ENCODE results near the gene MIER2.

The MIER2 gene

DNA sequence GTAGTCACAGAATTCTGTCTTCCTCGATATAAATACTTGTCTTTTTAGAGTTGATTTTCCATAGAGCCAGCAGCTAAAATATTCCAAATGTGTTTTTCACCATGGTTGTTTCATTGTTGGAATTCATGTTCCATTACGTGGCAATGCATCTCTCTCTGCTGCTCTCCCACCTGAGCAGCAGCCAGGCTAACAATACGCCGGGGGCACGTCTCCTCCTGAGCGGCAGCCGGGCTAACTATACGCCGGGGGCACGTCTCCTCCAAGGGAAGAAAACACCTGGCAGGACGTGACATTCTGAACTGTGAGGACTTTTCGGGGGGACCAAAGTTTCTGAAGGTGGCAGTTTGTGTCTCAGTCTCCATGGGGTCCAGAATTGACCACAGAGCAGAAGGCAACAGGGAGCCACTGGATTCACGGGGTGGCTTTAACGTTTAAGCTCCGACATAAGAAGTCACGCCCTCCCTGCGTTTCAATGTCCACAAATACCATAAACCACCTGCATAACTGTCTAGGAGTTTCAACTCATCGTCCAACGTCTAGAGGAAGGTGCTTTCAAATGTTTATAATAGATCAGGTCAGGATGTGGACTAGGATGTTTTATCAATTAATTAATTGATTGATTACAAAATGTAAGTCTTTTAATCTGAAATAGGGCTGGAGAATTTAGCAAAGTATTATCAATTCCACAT, 68.5 kb downstream of the MIER2 start:
- no peaks in the 10 kb centered on the region for H3K4me1 ChIP-seq (ENCODE audit: control insufficient read depth, low read length)
- no peak overlapping the region for H3K4me2 ChIP-seq (ENCODE audit: low read length)
- H3K27ac ChIP-seq (ENCODE audit: low read depth, low read length): no peak overlapping the region
- no peaks in the 10 kb centered on the region for H3K79me2 ChIP-seq (ENCODE audit: control insufficient read depth, low read length)
- H3F3A ChIP-seq (ENCODE audit: control insufficient read depth, insufficient read depth): no peaks in the 10 kb centered on the region
- H3K27me3 ChIP-seq (ENCODE audit: control insufficient read depth, low read length): no peaks in the 10 kb centered on the region
- H3K36me3 ChIP-seq (ENCODE audit: control insufficient read depth, low read length): no peaks in the 10 kb centered on the region
- H3K9me2 ChIP-seq (replicated peaks; ENCODE audit: control insufficient read depth, low read length): no peaks in the 10 kb centered on the region
- no peaks in the 10 kb centered on the region for H3K9me3 ChIP-seq (ENCODE audit: control insufficient read depth, insufficient read depth, low read length)
- TF ChIP-seq, protein P1, sequence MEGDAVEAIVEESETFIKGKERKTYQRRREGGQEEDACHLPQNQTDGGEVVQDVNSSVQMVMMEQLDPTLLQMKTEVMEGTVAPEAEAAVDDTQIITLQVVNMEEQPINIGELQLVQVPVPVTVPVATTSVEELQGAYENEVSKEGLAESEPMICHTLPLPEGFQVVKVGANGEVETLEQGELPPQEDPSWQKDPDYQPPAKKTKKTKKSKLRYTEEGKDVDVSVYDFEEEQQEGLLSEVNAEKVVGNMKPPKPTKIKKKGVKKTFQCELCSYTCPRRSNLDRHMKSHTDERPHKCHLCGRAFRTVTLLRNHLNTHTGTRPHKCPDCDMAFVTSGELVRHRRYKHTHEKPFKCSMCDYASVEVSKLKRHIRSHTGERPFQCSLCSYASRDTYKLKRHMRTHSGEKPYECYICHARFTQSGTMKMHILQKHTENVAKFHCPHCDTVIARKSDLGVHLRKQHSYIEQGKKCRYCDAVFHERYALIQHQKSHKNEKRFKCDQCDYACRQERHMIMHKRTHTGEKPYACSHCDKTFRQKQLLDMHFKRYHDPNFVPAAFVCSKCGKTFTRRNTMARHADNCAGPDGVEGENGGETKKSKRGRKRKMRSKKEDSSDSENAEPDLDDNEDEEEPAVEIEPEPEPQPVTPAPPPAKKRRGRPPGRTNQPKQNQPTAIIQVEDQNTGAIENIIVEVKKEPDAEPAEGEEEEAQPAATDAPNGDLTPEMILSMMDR (IDR thresholded peaks at IDR 0.05; ENCODE audit: low read depth, low read length, poor library complexity, severe bottlenecking): no peak
- no peak for TF ChIP-seq EZH2phosphoT487 (IDR thresholded peaks at IDR 0.05; ENCODE audit: borderline replicate concordance, low read length)
- no peaks in the 10 kb centered on the region for H4K20me1 ChIP-seq (ENCODE audit: control insufficient read depth, insufficient read depth, low read depth, low read length)
- no peak overlapping the region for H3K4me3 ChIP-seq (ENCODE audit: low read length)

DNA sequence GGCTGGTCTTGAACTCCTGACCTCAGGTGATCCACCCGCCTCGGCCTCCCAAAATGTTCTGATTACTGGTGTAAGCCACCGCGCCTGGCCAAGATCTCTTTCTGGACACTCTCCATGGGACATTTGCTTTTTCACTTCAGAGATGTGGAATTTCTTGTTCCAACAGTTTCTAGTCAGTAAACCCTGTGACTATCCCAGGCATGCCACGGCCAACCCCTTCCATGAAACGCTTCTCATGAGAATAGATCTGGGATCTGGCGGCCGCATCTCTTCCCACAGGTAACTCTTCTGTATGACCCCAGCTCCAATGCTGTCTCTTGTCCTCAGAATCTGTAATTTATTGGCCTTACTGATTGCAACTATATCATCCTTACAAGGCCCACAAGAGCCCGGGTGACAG, 69.6 kb downstream of the MIER2 start:
- no peak overlapping the region for H3K4me2 ChIP-seq (ENCODE audit: low read length)
- no peak overlapping the region for H3K4me3 ChIP-seq (ENCODE audit: low read length)
- no peaks in the 10 kb centered on the region for H3K4me1 ChIP-seq (ENCODE audit: control insufficient read depth, low read length)
- no peaks in the 10 kb centered on the region for H3K27me3 ChIP-seq (ENCODE audit: control insufficient read depth, low read length)
- TF ChIP-seq, protein P1 (IDR thresholded peaks at IDR 0.05; ENCODE audit: low read depth, low read length, poor library complexity, severe bottlenecking): no peak
- no peaks in the 10 kb centered on the region for H4K20me1 ChIP-seq (ENCODE audit: control insufficient read depth, insufficient read depth, low read depth, low read length)
- H3K9me2 ChIP-seq (replicated peaks; ENCODE audit: control insufficient read depth, low read length): no peaks in the 10 kb centered on the region
- no peaks in the 10 kb centered on the region for H3K36me3 ChIP-seq (ENCODE audit: control insufficient read depth, low read length)
- H3K79me2 ChIP-seq (ENCODE audit: control insufficient read depth, low read length): no peaks in the 10 kb centered on the region
- H3K9me3 ChIP-seq (ENCODE audit: control insufficient read depth, insufficient read depth, low read length): no peaks in the 10 kb centered on the region
- no peaks in the 10 kb centered on the region for H3F3A ChIP-seq (ENCODE audit: control insufficient read depth, insufficient read depth)
- no peak overlapping the region for H3K27ac ChIP-seq (ENCODE audit: low read depth, low read length)

DNA sequence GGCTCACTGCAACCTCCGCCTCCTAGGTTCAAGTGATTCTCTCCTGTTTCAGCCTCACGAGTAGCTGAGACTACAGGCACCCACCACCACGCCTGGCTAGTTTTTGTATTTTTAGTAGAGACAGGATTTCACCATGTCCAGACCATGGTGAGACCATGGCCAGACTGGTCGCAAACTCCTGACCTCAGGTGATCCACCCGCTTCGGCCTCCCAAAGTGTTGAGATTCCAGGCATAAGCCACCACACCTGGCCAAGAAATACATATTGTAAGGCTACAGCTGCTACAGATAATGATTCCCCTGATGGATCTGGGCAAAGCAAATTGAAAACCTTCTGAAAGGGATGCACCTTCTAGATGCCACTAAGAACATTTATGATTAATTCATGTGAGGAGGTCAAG, 71.2 kb downstream of the MIER2 start:
- no peaks in the 10 kb centered on the region for H3K9me2 ChIP-seq (replicated peaks; ENCODE audit: control insufficient read depth, low read length)
- TF ChIP-seq, protein P1 (IDR thresholded peaks at IDR 0.05; ENCODE audit: low read depth, low read length, poor library complexity, severe bottlenecking): no peak
- TF ChIP-seq EZH2phosphoT487 (IDR thresholded peaks at IDR 0.05; ENCODE audit: borderline replicate concordance, low read length): no peak
- H3K4me1 ChIP-seq (ENCODE audit: control insufficient read depth, low read length): no peaks in the 10 kb centered on the region
- no peak overlapping the region for H3K27ac ChIP-seq (ENCODE audit: low read depth, low read length)
- no peak overlapping the region for H3K4me2 ChIP-seq (ENCODE audit: low read length)
- no peak overlapping the region for H3K4me3 ChIP-seq (ENCODE audit: low read length)
- H3K36me3 ChIP-seq (ENCODE audit: control insufficient read depth, low read length): no peaks in the 10 kb centered on the region
- 0 out of 2 replicates have a peak, but pooled peaks cover 1% of the 10 kb centered on the region for H3K27me3 ChIP-seq (ENCODE audit: control insufficient read depth, low read length)
- H4K20me1 ChIP-seq (ENCODE audit: control insufficient read depth, insufficient read depth, low read depth, low read length): no peaks in the 10 kb centered on the region
- no peaks in the 10 kb centered on the region for H3F3A ChIP-seq (ENCODE audit: control insufficient read depth, insufficient read depth)
- no peaks in the 10 kb centered on the region for H3K9me3 ChIP-seq (ENCODE audit: control insufficient read depth, insufficient read depth, low read length)
- H3K79me2 ChIP-seq (ENCODE audit: control insufficient read depth, low read length): no peaks in the 10 kb centered on the region
